Activated T-helper 9 cell treated with anti-CD3 and anti-CD28 coated beads, Interleukin-2, amount 50 U/mL, for 16 hours (primary cell): ENCODE results near the gene PCDH9.

Experiments
- DNase-seq: peaks from one replicate; pipeline ENCODE4 v3.0.0-alpha.2; 2020; ENCODE audit warnings: low read depth

PCDH9 gene

GRCh38 chr13:67080351-67080750, 149.8 kb downstream of the PCDH9 start:
- DNase-seq, result no peak

GRCh38 chr13:67078062-67078461, 152.1 kb downstream of the PCDH9 start:
- DNase-seq, result no peak

- DNase-seq, result no peak
Observed at GRCh38 chr13:67077132-67077531, 153.0 kb downstream of the PCDH9 start.

- DNase-seq, result no peak
Observed at GRCh38 chr13:67076378-67076777, 153.8 kb downstream of the PCDH9 start.

GRCh38 chr13:67075239-67075638, 154.9 kb downstream of the PCDH9 start:
- no peak for DNase-seq

- no peak for DNase-seq
Observed at GRCh38 chr13:67071918-67072598, 158.1 kb downstream of the PCDH9 start.

- no peak for DNase-seq
Observed at GRCh38 chr13:67070306-67070705, 159.8 kb downstream of the PCDH9 start.

GRCh38 chr13:67069117-67069767, 160.9 kb downstream of the PCDH9 start:
- no peak for DNase-seq

GRCh38 chr13:67064920-67065319, 165.2 kb downstream of the PCDH9 start:
- no peak for DNase-seq

GRCh38 chr13:67063036-67063435, 167.1 kb downstream of the PCDH9 start:
- DNase-seq, result no peak

GRCh38 chr13:67062160-67062559, 168.0 kb downstream of the PCDH9 start:
- no peak for DNase-seq

GRCh38 chr13:67061750-67062149, 168.4 kb downstream of the PCDH9 start:
- no peak for DNase-seq

GRCh38 chr13:67052550-67053490, 177.3 kb downstream of the PCDH9 start:
- DNase-seq, result no peak

- DNase-seq, result no peak
Observed at GRCh38 chr13:67049744-67050143, 180.4 kb downstream of the PCDH9 start.

- no peak for DNase-seq
Observed at GRCh38 chr13:67048821-67049150, 181.3 kb downstream of the PCDH9 start.

- no peak for DNase-seq
Observed at GRCh38 chr13:67048084-67048820, 181.9 kb downstream of the PCDH9 start.

GRCh38 chr13:67045357-67045756, 184.8 kb downstream of the PCDH9 start:
- DNase-seq, result no peak

- DNase-seq, result no peak
Observed at GRCh38 chr13:67043901-67044300, 186.2 kb downstream of the PCDH9 start.

- DNase-seq, result no peak
Observed at GRCh38 chr13:67042556-67042955, 187.6 kb downstream of the PCDH9 start.

- DNase-seq, result no peak
Observed at GRCh38 chr13:67036699-67037457, 193.3 kb downstream of the PCDH9 start.

- DNase-seq, result no peak
Observed at GRCh38 chr13:67033170-67033569, 197.0 kb downstream of the PCDH9 start.
